Keratinocyte (primary cell): Measurements from ENCODE around the gene REV1. TPM values are rescaled to one million over a fixed set of nuclear protein-coding genes. Genes with fewer than 3 reads are reported as not detected.
"Not testable (repeated sequence)": the region's sequence is repeated elsewhere in the genome, so short reads cannot be mapped to it uniquely, and the experiment has no call there.

ENCODE experiments used
- DNase-seq: peaks from one replicate; pipeline ENCODE4 v3.0.0-alpha.2; 2011; ENCODE audit warnings: low read depth, missing footprints, low spot score
- FAIRE-seq: peaks from 2 replicates; lab custom pipeline; 2011; peaks lifted over from hg19 to GRCh38; lab: Jason Lieb, UNC
- H2AFZ ChIP-seq: 2 replicates; pipeline ENCODE4 v1.6.0; 2012; ENCODE audit warnings: low read length, control low read depth, inconsistent platforms; ENCODE audit not compliant: control insufficient read depth
- H3K27ac ChIP-seq: 2 replicates; pipeline ENCODE4 v1.5.1; 2011; ENCODE audit warnings: low read length; ENCODE audit not compliant: control insufficient read depth, insufficient read depth
- H3K27me3 ChIP-seq: 3 replicates; pipeline ENCODE4 v1.6.0; 2011; ENCODE audit warnings: low read length; ENCODE audit not compliant: control insufficient read depth, insufficient read depth; ENCODE audit errors: extremely low read depth
- H3K36me3 ChIP-seq, 2 experiments: 2 replicates in 1 of 2; 3 replicates in 1 of 2; pipeline ENCODE4 v1.5.1; 2011; ENCODE audit warnings: low read length in 2 of 2, mild to moderate bottlenecking in 1 of 2; ENCODE audit not compliant: control insufficient read depth in 2 of 2, insufficient read depth in 2 of 2; ENCODE audit errors: extremely low read depth in 1 of 2
- H3K4me1 ChIP-seq: 3 replicates; pipeline ENCODE4 v1.5.1; 2011; ENCODE audit warnings: low read length; ENCODE audit not compliant: control insufficient read depth, insufficient read depth; ENCODE audit errors: extremely low read depth
- H3K4me2 ChIP-seq: 3 replicates; pipeline ENCODE4 v1.6.0; 2011; ENCODE audit warnings: low read depth, low read length; ENCODE audit not compliant: control insufficient read depth, insufficient read depth; ENCODE audit errors: extremely low read depth
- H3K4me3 ChIP-seq, 3 experiments: fragments of 200-600 bp in 1 of 3; sonication (generic) in 1 of 3; 2 replicates in 2 of 3; 3 replicates in 1 of 3; pipeline ENCODE4 v1.5.1; 2011 to 2016; ENCODE audit warnings: low read length in 3 of 3, mild to moderate bottlenecking in 3 of 3, control low read depth in 2 of 3, inconsistent platforms in 1 of 3, low read depth in 1 of 3, mixed read lengths in 1 of 3, mixed run types in 1 of 3, moderate library complexity in 1 of 3; ENCODE audit not compliant: control insufficient read depth in 2 of 3, insufficient read depth in 2 of 3; ENCODE audit errors: extremely low read depth in 1 of 3
- H3K79me2 ChIP-seq: 2 replicates; pipeline ENCODE4 v1.6.0; 2012; ENCODE audit warnings: low read length; ENCODE audit not compliant: control insufficient read depth, insufficient read depth
- H3K9ac ChIP-seq: 3 replicates; pipeline ENCODE4 v1.6.0; 2011; ENCODE audit warnings: low read length; ENCODE audit not compliant: control insufficient read depth, insufficient read depth; ENCODE audit errors: extremely low read depth
- H3K9me1 ChIP-seq: 3 replicates; pipeline ENCODE4 v1.6.0; 2011; ENCODE audit warnings: low read length; ENCODE audit not compliant: control insufficient read depth, insufficient read depth; ENCODE audit errors: extremely low read depth
- H3K9me3 ChIP-seq: 2 replicates; pipeline ENCODE4 v1.5.1; 2012; ENCODE audit warnings: low read depth, low read length; ENCODE audit not compliant: control insufficient read depth
- H4K20me1 ChIP-seq: 3 replicates; pipeline ENCODE4 v1.6.0; 2011; ENCODE audit warnings: low read length; ENCODE audit not compliant: control insufficient read depth, insufficient read depth; ENCODE audit errors: extremely low read depth
- CTCF ChIP-seq, 3 experiments: IDR thresholded peaks in 1 of 3; conservative IDR thresholded peaks in 1 of 3; optimal IDR thresholded peaks in 1 of 3; 2 replicates in 2 of 3; 3 replicates in 1 of 3; pipeline versions ENCODE3 to v1.5.1; 2011; ENCODE audit warnings: low read length in 3 of 3, mild to moderate bottlenecking in 3 of 3, moderate library complexity in 2 of 3, control low read depth in 1 of 3, inconsistent platforms in 1 of 3; ENCODE audit not compliant: insufficient read depth in 2 of 3; ENCODE audit errors: extremely low read depth in 1 of 3
- EZH2 ChIP-seq: IDR thresholded peaks from one replicate; pipeline ENCODE4 v1.6.1; 2012; ENCODE audit warnings: inconsistent platforms, mild to moderate bottlenecking, low read length, moderate library complexity
- dilution Hi-C: fragments of 300-500 bp; cut with MboI; formaldehyde crosslinking; loops from one replicate; pipeline ENCODE4 v1.7.0; 2020; ENCODE audit warnings: low sequenced_read_pairs; ENCODE audit not compliant: extremely low pct_ligation_motif_present
- polyA plus RNA-seq, 5 experiments: library from polyadenylated mRNA; depleted of rRNA in 3 of 5; stranded (reverse) in 3 of 5; stranded (forward) in 1 of 5; unstranded in 1 of 5; fragments of >200 nt; gene quantifications; 1 replicate in 1 of 5; 2 replicates in 3 of 5; 3 replicates in 1 of 5; pipeline versions ENCODE4 v1.2.1 to v1.2.3, GENCODE V29; 2011 to 2012; ENCODE audit warnings: missing spikeins in 2 of 5, low read depth in 1 of 5, low replicate concordance in 1 of 5

Gene REV1
- polyA plus RNA-seq, 1 donor (not counting 4 experiments of a cell fraction or from before 2014, with no cell fraction given) = 56.4 TPM

GRCh38 chr2:99507937-99508818, 18.4 kb upstream of the REV1 start:
- TF ChIP-seq CTCF (optimal IDR thresholded peaks at IDR 0.05 in 1 of 3, IDR thresholded peaks at IDR 0.05 in 1 of 3, conservative IDR thresholded peaks at IDR 0.05 in 1 of 3; ENCODE audit: extremely low read depth in 1 of 3, insufficient read depth in 2 of 3, low read length in 3 of 3) (no peak), EZH2 (no peak)
- H3K4me2 ChIP-seq = no peak overlapping the region
- no peaks in the 10 kb centered on the region for H3K79me2 ChIP-seq
- dilution Hi-C loops = no loop called here
- H3K9ac ChIP-seq = no peak overlapping the region
- H3K9me1 ChIP-seq = no peaks in the 10 kb centered on the region
- no peaks in the 10 kb centered on the region for H3K27me3 ChIP-seq
- H3K27ac ChIP-seq = no peak overlapping the region
- no peaks in the 10 kb centered on the region for H3K36me3 ChIP-seq
- H3K4me3 ChIP-seq = no peak overlapping the region
- FAIRE-seq = no peak
- H3K9me3 ChIP-seq = no peaks in the 10 kb centered on the region
- no peak overlapping the region for H2AFZ ChIP-seq
- no peak for DNase-seq
- no peaks in the 10 kb centered on the region for H4K20me1 ChIP-seq
- H3K4me1 ChIP-seq = peaks cover 14% of the 10 kb centered on the region

- DNase-seq = no peak
- dilution Hi-C loops = no loop called here
- Histone ChIP-seq H3K9me3 (no peaks in the 10 kb centered on the region), H3K4me2 (no peak overlapping the region), H3K27me3 (no peaks in the 10 kb centered on the region), H3K4me3 (no peak overlapping the region), H3K27ac (peak overlapping the region; percentile 94), H3K4me1 (peaks cover 15% of the 10 kb centered on the region), H3K79me2 (no peaks in the 10 kb centered on the region), H3K9me1 (no peaks in the 10 kb centered on the region), H2AFZ (no peak overlapping the region), H4K20me1 (no peaks in the 10 kb centered on the region), H3K9ac (no peak overlapping the region), H3K36me3 (no peaks in the 10 kb centered on the region)
- FAIRE-seq = no peak
- TF ChIP-seq EZH2 = no peak
- TF ChIP-seq CTCF (optimal IDR thresholded peaks at IDR 0.05 in 1 of 3, IDR thresholded peaks at IDR 0.05 in 1 of 3, conservative IDR thresholded peaks at IDR 0.05 in 1 of 3; ENCODE audit: extremely low read depth in 1 of 3, insufficient read depth in 2 of 3, low read length in 3 of 3) = no peak
Measured at GRCh38 chr2:99504844-99505584, 15.2 kb upstream of the REV1 start.

- DNase-seq (peak; percentile 66), FAIRE-seq (peak; percentile 13)
- Histone ChIP-seq H3K4me3 (peak overlapping the region in 1 of 3 experiments; percentile 24), H3K4me1 (peaks cover 15% of the 10 kb centered on the region), H3K4me2 (peak overlapping the region; percentile 75), H3K9ac (peak overlapping the region; percentile 50), H3K27ac (peak overlapping the region; percentile 94), H2AFZ (peak overlapping the region; percentile 7)
- dilution Hi-C loops, H4K20me1 ChIP-seq, H3K9me1 ChIP-seq, H3K36me3 ChIP-seq, H3K27me3 ChIP-seq, H3K79me2 ChIP-seq, H3K9me3 ChIP-seq: not testable (repeated sequence)
Measured at GRCh38 chr2:99503662-99504416, 14.0 kb upstream of the REV1 start.
